Loucy (cell line): ENCODE measurements around the gene CAMTA1.

Source experiments
- H2AFZ ChIP-seq: fragments of 200-600 bp; sonication (generic); 2 replicates; pipeline ENCODE4 v1.6.0; 2016; ENCODE audit warnings: antibody characterized with exemption, mild to moderate bottlenecking, low read length, moderate library complexity
- H3F3A ChIP-seq: fragments of 200-600 bp; 2 replicates; pipeline ENCODE4 v1.6.0; 2016; ENCODE audit warnings: antibody characterized with exemption, low read depth, mild to moderate bottlenecking
- H3K27me3 ChIP-seq: fragments of 200-600 bp; sonication (generic); 2 replicates; pipeline ENCODE4 v1.6.1; 2014; ENCODE audit warnings: low read length, mild to moderate bottlenecking; ENCODE audit not compliant: insufficient read depth, poor library complexity, severe bottlenecking
- H3K36me3 ChIP-seq: fragments of 200-600 bp; sonication (generic); 2 replicates; pipeline ENCODE4 v1.6.1; 2016; ENCODE audit warnings: low read length; ENCODE audit not compliant: insufficient read depth
- H3K4me1 ChIP-seq: fragments of 200-600 bp; sonication (generic); 2 replicates; pipeline ENCODE4 v1.5.1; 2014; ENCODE audit warnings: low read length, mild to moderate bottlenecking; ENCODE audit not compliant: insufficient read depth, poor library complexity, severe bottlenecking
- H3K4me2 ChIP-seq: fragments of 200-600 bp; sonication (generic); 2 replicates; pipeline ENCODE4 v1.6.0; 2014; ENCODE audit warnings: antibody characterized with exemption, low read length, low read depth, mild to moderate bottlenecking; ENCODE audit not compliant: poor library complexity, severe bottlenecking
- H3K4me3 ChIP-seq: fragments of 200-600 bp; sonication (generic); 2 replicates; pipeline ENCODE4 v1.5.1; 2014; ENCODE audit warnings: low read length, mild to moderate bottlenecking, mixed read lengths; ENCODE audit not compliant: poor library complexity, severe bottlenecking
- H3K79me2 ChIP-seq: fragments of 200-600 bp; sonication (generic); 2 replicates; pipeline ENCODE4 v1.6.1; 2014; ENCODE audit warnings: low read length; ENCODE audit not compliant: insufficient read depth
- H3K9ac ChIP-seq: fragments of 200-600 bp; sonication (generic); 2 replicates; pipeline ENCODE4 v1.6.0; 2014; ENCODE audit warnings: mild to moderate bottlenecking, low read depth, low read length, moderate library complexity; ENCODE audit not compliant: poor library complexity, severe bottlenecking
- H3K9me2 ChIP-seq: fragments of 200-600 bp; sonication (generic); replicated peaks from 2 replicates; pipeline ENCODE4 v1.6.1; 2016; ENCODE audit warnings: low read depth, low read length, mixed read lengths
- H3K9me3 ChIP-seq: fragments of 200-600 bp; sonication (generic); 2 replicates; pipeline ENCODE4 v1.6.1; 2014; ENCODE audit warnings: mild to moderate bottlenecking, antibody characterized with exemption, low read length, low read depth; ENCODE audit not compliant: insufficient read depth
- H4K20me1 ChIP-seq: fragments of 200-600 bp; sonication (generic); 2 replicates; pipeline ENCODE4 v1.6.0; 2014; ENCODE audit warnings: antibody characterized with exemption, low read length, mild to moderate bottlenecking; ENCODE audit not compliant: insufficient read depth, poor library complexity, severe bottlenecking
- CTCF ChIP-seq: fragments of 200-600 bp; sonication (generic); conservative IDR thresholded peaks from 2 replicates; pipeline ENCODE4 v1.5.1; 2014; ENCODE audit warnings: mild to moderate bottlenecking, antibody characterized with exemption, low read length
- EZH2phosphoT487 ChIP-seq: fragments of 200-600 bp; IDR thresholded peaks from 2 replicates; pipeline ENCODE4 v1.6.1; 2018; ENCODE audit warnings: antibody characterized with exemption, mild to moderate bottlenecking, moderate library complexity, borderline replicate concordance

Gene CAMTA1

GRCh38 chr1:7232441-7233236 lies 447.4 kb downstream of the CAMTA1 start:
- Histone ChIP-seq H3K27me3 (no peaks in the 10 kb centered on the region), H2AFZ (no peak overlapping the region), H3K79me2 (no peaks in the 10 kb centered on the region), H3K9ac (no peak overlapping the region), H3K4me2 (no peak overlapping the region), H3K4me3 (no peak overlapping the region), H3K9me3 (no peaks in the 10 kb centered on the region), H3F3A (no peaks in the 10 kb centered on the region), H4K20me1 (no peaks in the 10 kb centered on the region), H3K4me1 (no peaks in the 10 kb centered on the region), H3K36me3 (no peaks in the 10 kb centered on the region), H3K9me2 (no peaks in the 10 kb centered on the region)
- no peak for TF ChIP-seq EZH2phosphoT487

GRCh38 chr1:7233237-7233540 lies 447.9 kb downstream of the CAMTA1 start:
- Histone ChIP-seq H3K36me3 (no peaks in the 10 kb centered on the region), H3K4me3 (no peak overlapping the region), H3K9me2 (no peaks in the 10 kb centered on the region), H3K9ac (no peak overlapping the region), H3K27me3 (no peaks in the 10 kb centered on the region), H4K20me1 (no peaks in the 10 kb centered on the region), H3F3A (no peaks in the 10 kb centered on the region), H3K9me3 (no peaks in the 10 kb centered on the region), H3K4me2 (no peak overlapping the region), H3K4me1 (no peaks in the 10 kb centered on the region), H3K79me2 (no peaks in the 10 kb centered on the region), H2AFZ (no peak overlapping the region)
- TF ChIP-seq CTCF (no peak), EZH2phosphoT487 (no peak)

DNA sequence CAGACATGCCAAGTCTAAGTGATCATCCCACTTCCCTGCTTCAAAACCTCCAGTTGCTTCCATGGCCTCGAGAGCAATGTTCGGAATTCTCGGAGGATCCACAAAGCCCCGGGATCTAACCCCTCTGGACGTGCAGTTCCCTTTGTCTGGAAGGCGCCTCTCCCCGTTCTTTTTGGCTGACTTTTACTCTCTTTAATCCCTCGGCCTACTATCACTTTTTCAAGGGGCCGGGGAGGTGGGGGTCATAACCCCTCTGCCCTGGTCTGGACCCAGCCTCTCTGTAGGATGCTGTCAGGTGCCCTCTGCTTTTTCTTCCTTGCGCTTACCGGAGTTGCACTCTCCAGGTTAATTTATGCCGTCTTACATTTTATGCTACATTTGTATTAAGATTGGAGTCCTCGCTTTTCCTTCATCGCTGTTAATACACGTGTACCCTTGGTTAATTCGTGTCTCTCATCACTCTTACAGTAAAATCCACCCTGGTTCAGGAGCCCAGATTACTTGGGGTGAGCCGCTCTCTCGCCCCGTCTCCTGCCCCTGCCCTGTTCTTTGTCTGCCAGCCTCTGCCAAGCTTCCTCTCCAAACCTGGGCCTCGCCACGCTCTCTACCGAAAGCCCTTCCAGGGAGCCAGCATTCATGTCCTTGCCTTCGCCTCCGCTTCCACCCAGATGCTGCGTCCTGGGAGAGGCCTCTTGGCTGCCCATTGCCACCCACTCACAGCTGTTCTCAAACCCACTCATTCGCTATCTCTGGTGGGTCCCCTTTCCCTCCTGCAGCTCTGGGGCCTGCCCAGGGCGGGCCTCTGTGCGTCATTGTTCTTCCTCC lies 448.6 kb downstream of the CAMTA1 start:
- Histone ChIP-seq H3K79me2 (no peaks in the 10 kb centered on the region), H3K9ac (no peak overlapping the region), H3K9me2 (no peaks in the 10 kb centered on the region), H4K20me1 (no peaks in the 10 kb centered on the region), H3K4me1 (no peaks in the 10 kb centered on the region), H3K4me2 (no peak overlapping the region), H3K4me3 (no peak overlapping the region), H3K9me3 (no peaks in the 10 kb centered on the region), H3K36me3 (no peaks in the 10 kb centered on the region), H3F3A (no peaks in the 10 kb centered on the region), H2AFZ (no peak overlapping the region), H3K27me3 (no peaks in the 10 kb centered on the region)
- TF ChIP-seq CTCF = no peak
- no peak for TF ChIP-seq EZH2phosphoT487
